T-helper 1 cell (primary cell): ENCODE results near the gene DGKG.
A peak's percentile ranks its signal among the peaks of the same experiment; 100 is the strongest.

ENCODE experiments used
- DNase-seq, 5 donors: peaks; one replicate each; pipeline ENCODE4 v3.0.0-alpha.2; 2012 to 2020

The DGKG gene

GRCh38 chr3:186270701-186271100, 91.3 kb downstream of the DGKG start:
- no peak for DNase-seq

- DNase-seq = no peak
These were observed 93.2 kb downstream of the DGKG start for GRCh38 chr3:186268616-186269448.

- no peak for DNase-seq
These were observed 94.3 kb downstream of the DGKG start for GRCh38 chr3:186267758-186268157.

DNA sequence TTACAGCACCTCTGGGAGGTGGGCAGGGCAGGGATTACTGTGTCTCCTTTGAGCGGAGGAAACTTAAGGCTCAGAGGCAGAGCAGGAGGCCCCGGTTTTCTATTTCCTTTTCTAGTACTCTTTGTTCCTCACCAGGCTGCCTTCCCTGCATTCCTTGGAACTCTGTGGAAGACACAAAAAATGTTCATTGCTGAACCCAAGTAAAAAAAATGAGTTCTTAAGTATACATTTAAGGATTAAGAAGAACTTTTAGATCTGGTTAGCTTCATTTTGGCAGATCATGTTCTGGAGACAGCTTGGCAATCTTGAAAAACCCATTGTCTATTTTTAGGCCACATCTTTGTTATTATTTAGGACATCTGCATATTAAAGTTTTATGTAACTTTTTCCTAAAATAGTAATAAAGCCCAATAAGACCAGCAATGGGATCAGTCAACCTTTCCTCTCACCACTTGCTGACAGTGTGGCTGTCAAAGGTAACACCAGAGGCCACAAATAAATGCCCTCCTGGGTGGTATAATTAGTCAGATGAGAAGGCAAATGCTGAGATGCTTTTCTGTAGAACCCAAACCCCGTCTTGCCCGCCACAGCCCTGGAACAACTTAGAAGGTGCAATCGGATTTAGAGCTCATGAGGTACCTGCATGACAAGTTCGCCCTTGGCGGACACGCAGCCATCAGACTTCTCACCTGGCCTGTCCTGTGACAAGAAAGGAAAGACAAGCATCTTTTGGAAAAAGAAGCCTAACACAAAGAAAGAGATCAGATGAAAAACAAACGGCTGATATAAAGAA, 97.2 kb downstream of the DGKG start:
- DNase-seq = no peak

DNA sequence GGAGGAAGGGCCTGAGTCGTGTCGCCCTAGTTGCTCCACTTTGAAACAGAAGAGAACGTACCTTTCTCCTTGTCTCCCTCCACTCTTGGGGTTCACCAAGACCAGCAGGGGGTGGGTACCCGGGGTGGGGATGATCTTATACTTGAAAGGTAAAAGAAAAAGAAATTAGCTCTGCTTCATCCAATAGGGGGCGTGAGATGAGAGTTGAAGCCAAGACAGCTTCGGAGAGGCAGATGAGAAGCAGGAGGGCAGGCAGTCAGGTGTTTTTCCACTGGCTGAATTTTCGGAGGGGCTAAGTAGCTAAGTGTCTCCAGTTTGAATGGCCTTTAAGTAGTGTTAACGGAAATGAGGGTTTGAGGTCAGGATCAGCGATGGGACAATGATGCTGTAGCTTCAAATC, 100.4 kb downstream of the DGKG start:
- DNase-seq = no peak

DNA sequence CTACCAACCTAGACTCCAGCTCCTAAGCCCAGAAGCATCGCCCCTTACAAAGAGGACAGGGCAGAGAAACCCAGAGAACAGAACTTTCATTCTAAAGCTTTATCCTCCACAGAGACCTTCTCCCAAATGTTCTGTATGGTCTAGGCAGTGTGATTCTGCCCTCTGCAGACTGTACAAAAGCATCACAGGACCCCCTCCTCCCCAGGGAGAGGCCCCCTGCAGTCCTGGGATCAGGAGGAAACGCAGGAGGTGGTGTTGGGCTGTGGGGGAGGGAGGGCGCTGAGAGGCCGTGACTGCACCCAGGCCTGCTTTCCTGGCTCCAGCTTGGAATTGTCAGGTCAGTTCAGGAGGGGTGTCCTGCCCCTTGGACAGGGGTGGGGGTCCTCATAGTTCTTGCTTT, 101.3 kb downstream of the DGKG start:
- no peak for DNase-seq

- peak; percentile 31 to 67 (median 51) for DNase-seq
These were observed 102.2 kb downstream of the DGKG start for GRCh38 chr3:186259612-186260383.

GRCh38 chr3:186258968-186259367, 103.1 kb downstream of the DGKG start:
- DNase-seq = no peak

- no peak for DNase-seq
These were observed 104.2 kb downstream of the DGKG start for GRCh38 chr3:186257866-186258265.

- DNase-seq = no peak
These were observed 106.2 kb downstream of the DGKG start for GRCh38 chr3:186255703-186256331.

- peak in 1 of 5 donors; percentile 35 for DNase-seq
These were observed 107.1 kb downstream of the DGKG start for GRCh38 chr3:186254676-186255650.

- no peak for DNase-seq
These were observed 110.0 kb downstream of the DGKG start for GRCh38 chr3:186251948-186252619.

DNA sequence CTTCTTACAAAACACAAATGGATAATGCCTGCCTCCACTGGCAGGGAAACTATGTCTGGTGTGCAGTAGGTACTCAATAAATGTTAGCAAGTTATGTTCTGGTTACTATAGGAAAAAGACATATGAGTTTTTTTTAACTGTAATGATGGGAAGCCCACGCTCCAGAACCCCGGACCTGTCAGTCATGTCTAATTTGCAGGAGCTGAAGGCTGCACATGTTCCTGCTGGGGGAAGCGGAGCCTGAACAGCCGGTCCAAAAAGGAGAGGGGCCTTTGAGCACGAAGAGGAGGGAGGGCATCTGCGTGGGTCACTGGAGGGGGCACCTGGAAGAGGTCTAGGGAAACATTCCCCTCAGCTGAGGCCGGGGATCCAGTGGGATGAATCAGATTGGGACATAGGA, 113.2 kb downstream of the DGKG start:
- DNase-seq = no peak

GRCh38 chr3:186247821-186248814, 113.9 kb downstream of the DGKG start:
- DNase-seq = no peak

- DNase-seq = no peak
These were observed 115.1 kb downstream of the DGKG start for GRCh38 chr3:186246941-186247340.

DNA sequence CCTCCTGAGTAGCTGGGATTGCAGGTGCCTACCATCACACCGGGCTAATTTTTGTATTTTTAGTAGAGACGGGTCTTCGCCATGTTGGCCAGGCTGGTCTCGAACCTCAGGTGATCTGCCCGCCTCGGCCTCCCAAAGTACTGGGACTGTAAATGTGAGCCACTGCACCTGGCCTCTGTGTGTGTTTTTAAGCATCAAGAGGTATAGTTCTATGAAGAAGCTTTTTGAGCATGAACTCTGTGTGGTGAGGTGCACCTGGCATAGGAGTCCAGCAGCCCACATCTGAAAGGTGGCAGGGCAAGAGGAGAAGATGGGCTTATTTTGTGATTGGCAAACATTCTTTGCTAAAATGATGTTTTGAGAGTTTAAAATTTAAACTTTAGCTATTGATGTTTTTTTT, 118.0 kb downstream of the DGKG start:
- DNase-seq = no peak

- peak in 2 of 5 donors; percentile 13 to 85 for DNase-seq
These were observed 119.9 kb downstream of the DGKG start for GRCh38 chr3:186241910-186242821.

DNA sequence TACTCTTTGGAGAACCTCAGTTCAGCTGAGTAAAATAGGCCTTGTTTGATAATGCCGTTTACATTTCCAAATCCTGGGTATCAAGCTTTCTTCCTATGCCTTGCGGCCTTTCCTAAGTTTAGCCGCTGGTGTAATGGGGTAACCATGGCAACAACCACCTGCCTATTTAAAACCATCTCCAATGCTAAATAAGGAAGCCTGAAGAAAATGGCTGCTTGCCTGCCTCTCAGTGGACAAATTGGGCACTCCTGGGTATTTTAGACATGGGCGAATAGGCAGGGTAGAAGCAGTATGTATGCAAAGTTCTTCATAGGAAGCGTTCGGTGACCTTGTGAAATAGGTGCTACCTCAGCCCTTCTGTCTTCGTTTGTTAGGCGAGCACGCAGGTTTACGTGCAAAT, 122.7 kb downstream of the DGKG start:
- DNase-seq = no peak
